IMR-90 (cell line): ENCODE measurements around the gene RFX6. TPM values are rescaled to one million over a fixed set of nuclear protein-coding genes. Genes with fewer than 3 reads are reported as not detected.

ENCODE experiments used
- BHLHE40 ChIP-seq: fragments of 150-350 bp; IDR thresholded peaks from 2 replicates; pipeline ENCODE4 v1.6.1; 2016; ENCODE audit warnings: mild to moderate bottlenecking, low read depth, low read length
- MAZ ChIP-seq: IDR thresholded peaks from 2 replicates; pipeline ENCODE4 v1.6.1; 2012; ENCODE audit warnings: low read depth, mild to moderate bottlenecking, low read length, improper control_type of control experiment, moderate library complexity, borderline replicate concordance
- NFE2L2 ChIP-seq: fragments of 150-350 bp; IDR thresholded peaks from 2 replicates; pipeline ENCODE4 v1.6.1; 2016; ENCODE audit warnings: low read depth, mild to moderate bottlenecking, low read length
- POLR2A ChIP-seq: IDR thresholded peaks from 2 replicates; pipeline ENCODE4 v1.6.1; 2012; ENCODE audit warnings: mild to moderate bottlenecking, low read depth, low read length
- RCOR1 ChIP-seq: IDR thresholded peaks from 2 replicates; pipeline ENCODE4 v1.6.1; 2012; ENCODE audit warnings: mild to moderate bottlenecking, low read length, improper control_type of control experiment; ENCODE audit not compliant: insufficient replicate concordance
- polyA plus RNA-seq, 3 experiments: library from polyadenylated mRNA; depleted of rRNA; stranded (reverse); fragments of >200 nt; gene quantifications; 2 replicates each; pipeline ENCODE4 v1.2.3, GENCODE V29; 2012; ENCODE audit warnings: low replicate concordance in 1 of 3
- total RNA-seq: library from RNA; depleted of rRNA; stranded (reverse); fragments of >200 nt; gene quantifications from 2 replicates; pipeline ENCODE4 v1.2.3, GENCODE V29; 2012
- TF ChIP-seq, protein P1 (sequence below): fragments of 150-350 bp; IDR thresholded peaks from 2 replicates; pipeline ENCODE4 v1.6.1; 2016; ENCODE audit warnings: low read depth, mild to moderate bottlenecking, low read length, moderate library complexity, borderline replicate concordance

Gene RFX6
- total and polyA plus RNA-seq, 2 of the 4 experiments (the other 2 are of a cell fraction), result not detected

DNA sequence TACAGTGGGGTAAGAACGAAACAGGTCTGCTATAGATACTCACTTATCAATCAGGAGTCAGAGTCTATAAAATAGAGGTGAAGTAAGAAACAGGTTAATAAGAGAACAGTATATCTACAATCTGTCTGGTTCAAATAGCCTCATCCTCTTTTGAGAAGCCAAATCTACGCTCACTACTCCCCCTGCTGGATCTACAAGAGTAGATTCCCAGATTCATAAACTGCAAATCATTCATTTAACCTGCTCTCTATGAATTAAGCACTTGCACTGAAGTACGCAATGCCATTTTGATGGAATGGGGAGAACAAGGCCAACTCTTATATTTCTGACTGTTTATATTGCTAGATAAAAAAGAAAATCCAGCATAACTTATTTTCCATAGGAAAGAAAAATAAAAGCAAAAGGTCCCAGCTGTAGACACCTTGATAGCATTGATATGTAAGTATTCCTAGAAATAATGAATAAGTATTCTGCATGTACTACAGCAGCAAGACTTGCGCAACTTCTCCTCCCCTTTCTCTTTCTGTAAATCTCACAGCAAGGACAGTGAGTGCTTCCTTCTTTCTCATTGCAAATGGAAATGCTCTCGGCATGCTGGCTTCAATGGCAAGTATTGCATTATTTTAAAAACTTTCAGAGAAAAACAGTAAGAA, 92.3 kb downstream of the RFX6 start (continued):
- TF ChIP-seq, protein P1, sequence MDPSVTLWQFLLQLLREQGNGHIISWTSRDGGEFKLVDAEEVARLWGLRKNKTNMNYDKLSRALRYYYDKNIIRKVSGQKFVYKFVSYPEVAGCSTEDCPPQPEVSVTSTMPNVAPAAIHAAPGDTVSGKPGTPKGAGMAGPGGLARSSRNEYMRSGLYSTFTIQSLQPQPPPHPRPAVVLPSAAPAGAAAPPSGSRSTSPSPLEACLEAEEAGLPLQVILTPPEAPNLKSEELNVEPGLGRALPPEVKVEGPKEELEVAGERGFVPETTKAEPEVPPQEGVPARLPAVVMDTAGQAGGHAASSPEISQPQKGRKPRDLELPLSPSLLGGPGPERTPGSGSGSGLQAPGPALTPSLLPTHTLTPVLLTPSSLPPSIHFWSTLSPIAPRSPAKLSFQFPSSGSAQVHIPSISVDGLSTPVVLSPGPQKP, result no peak
- TF ChIP-seq POLR2A, result no peak
- no peak for TF ChIP-seq MAZ
- no peak for TF ChIP-seq BHLHE40
- TF ChIP-seq RCOR1, result no peak
- TF ChIP-seq NFE2L2, result no peak
